GM23338 (cell line): ENCODE data around the gene TLR9. TPM values are rescaled to one million over a fixed set of nuclear protein-coding genes. Genes with fewer than 3 reads are reported as not detected.

Source experiments
- ATAC-seq: fragments of 200-7000 bp; cut with Tn5 transposase; 3 replicates; pipeline ENCODE4 v1.9.1; 2020
- DNase-seq: peaks from one replicate; pipeline ENCODE4 v3.0.0-alpha.2; 2015; ENCODE audit warnings: low spot score
- H2AFZ ChIP-seq: fragments of 200-600 bp; sonication (generic); 2 replicates; pipeline ENCODE4 v1.8.0; 2016; ENCODE audit warnings: antibody characterized with exemption, mild to moderate bottlenecking, moderate library complexity
- H3F3A ChIP-seq: fragments of 200-600 bp; sonication (generic); replicated peaks from 2 replicates; pipeline ENCODE4 v1.8.0; 2017; ENCODE audit warnings: antibody characterized with exemption, mixed run types, low read depth
- H3K27ac ChIP-seq: fragments of 200-600 bp; sonication (generic); 2 replicates; pipeline ENCODE4 v1.6.1; 2016; ENCODE audit warnings: low read depth
- H3K27me3 ChIP-seq: fragments of 200-600 bp; sonication (generic); 2 replicates; pipeline ENCODE4 v1.8.0; 2016; ENCODE audit warnings: mild to moderate bottlenecking, mixed run types, moderate library complexity; ENCODE audit not compliant: insufficient read depth
- H3K36me3 ChIP-seq: fragments of 200-600 bp; sonication (generic); 2 replicates; pipeline ENCODE4 v1.8.0; 2016; ENCODE audit warnings: mild to moderate bottlenecking; ENCODE audit not compliant: insufficient read depth
- H3K4me1 ChIP-seq: fragments of 200-600 bp; sonication (generic); 2 replicates; pipeline ENCODE4 v1.8.0; 2016; ENCODE audit warnings: mild to moderate bottlenecking, moderate library complexity; ENCODE audit not compliant: insufficient read depth
- H3K4me2 ChIP-seq: fragments of 200-600 bp; sonication (generic); 2 replicates; pipeline ENCODE4 v1.7.1; 2017; ENCODE audit warnings: mixed run types
- H3K4me3 ChIP-seq: fragments of 200-600 bp; sonication (generic); 2 replicates; pipeline ENCODE4 v1.6.1; 2016; ENCODE audit warnings: mixed run types
- H3K79me2 ChIP-seq: fragments of 200-600 bp; sonication (generic); replicated peaks from 2 replicates; pipeline ENCODE4 v1.8.0; 2017; ENCODE audit warnings: mild to moderate bottlenecking; ENCODE audit not compliant: insufficient read depth
- H3K9me2 ChIP-seq: fragments of 200-600 bp; sonication (generic); 2 replicates; pipeline ENCODE4 v1.8.0; 2017; ENCODE audit not compliant: insufficient read depth
- H4K20me1 ChIP-seq: fragments of 200-600 bp; sonication (generic); replicated peaks from 2 replicates; pipeline ENCODE4 v1.8.0; 2017; ENCODE audit warnings: mild to moderate bottlenecking; ENCODE audit not compliant: insufficient read depth
- H3K27ac Mint-ChIP-seq: 2 replicates; pipeline ENCODE4 v1.8.0; 2020; ENCODE audit warnings: inconsistent platforms, mild to moderate bottlenecking, moderate library complexity, mixed read lengths
- H3K27me3 Mint-ChIP-seq: 3 replicates; pipeline ENCODE4 v1.8.0; 2022; ENCODE audit warnings: low read depth, mild to moderate bottlenecking, moderate library complexity, mixed read lengths, inconsistent platforms; ENCODE audit not compliant: insufficient read depth, poor library complexity
- H3K36me3 Mint-ChIP-seq: 3 replicates; pipeline ENCODE4 v1.8.0; 2021; ENCODE audit warnings: low read depth, mild to moderate bottlenecking, inconsistent platforms, moderate library complexity, mixed read lengths
- H3K4me1 Mint-ChIP-seq: 3 replicates; pipeline ENCODE4 v1.8.0; 2020; ENCODE audit warnings: mild to moderate bottlenecking, inconsistent platforms, mixed read lengths
- H3K4me3 Mint-ChIP-seq: 3 replicates; pipeline ENCODE4 v1.8.0; 2021; ENCODE audit warnings: moderate library complexity, mild to moderate bottlenecking, inconsistent platforms, mixed read lengths
- H3K9me3 Mint-ChIP-seq: 3 replicates; pipeline ENCODE4 v1.8.0; 2020; ENCODE audit warnings: moderate library complexity, mild to moderate bottlenecking, inconsistent platforms, mixed read lengths
- ETS1 ChIP-seq: IDR thresholded peaks from 2 replicates; pipeline ENCODE4 v1.6.1; 2016; ENCODE audit warnings: antibody characterized with exemption
- EZH2phosphoT487 ChIP-seq: fragments of 200-600 bp; sonication (generic); IDR thresholded peaks from one replicate; pipeline ENCODE4 v1.8.1; 2018; ENCODE audit warnings: antibody characterized with exemption; ENCODE audit not compliant: unreplicated experiment
- JUNB ChIP-seq: IDR thresholded peaks from one replicate; pipeline ENCODE4 v1.6.1; 2016; ENCODE audit warnings: antibody characterized with exemption; ENCODE audit not compliant: unreplicated experiment
- NANOG ChIP-seq: IDR thresholded peaks from 2 replicates; pipeline ENCODE4 v1.6.1; 2016; ENCODE audit warnings: antibody characterized with exemption, borderline replicate concordance
- POLR2AphosphoS5 ChIP-seq: IDR thresholded peaks from 2 replicates; pipeline ENCODE4 v1.6.1; 2016; ENCODE audit warnings: antibody characterized with exemption, low read depth
- STAT1 ChIP-seq: IDR thresholded peaks from one replicate; pipeline ENCODE4 v1.6.1; 2016; ENCODE audit warnings: antibody characterized with exemption; ENCODE audit not compliant: unreplicated experiment
- ZNF114 ChIP-seq: fragments of 250-450 bp; sonication (Bioruptor Pico); IDR thresholded peaks from 2 replicates; pipeline ENCODE4 v1.5.0; 2020; ENCODE audit warnings: mild to moderate bottlenecking, moderate library complexity
- ZNF331 ChIP-seq: fragments of 250-450 bp; sonication (Bioruptor Pico); IDR thresholded peaks from 2 replicates; pipeline ENCODE4 v1.5.0; 2020; ENCODE audit warnings: low read depth, mild to moderate bottlenecking, moderate library complexity
- polyA plus RNA-seq: library from polyadenylated mRNA; unstranded; fragments of >200 nt; fragmentation: Nextera tagmentation; extraction: Ambion mirVana; gene quantifications from 2 replicates; pipeline ENCODE4 v1.2.1, GENCODE V29; 2016
- total RNA-seq: library from RNA; depleted of rRNA; stranded (reverse); fragments of >200 nt; shearing (Covaris generic); gene quantifications from 2 replicates; pipeline ENCODE4 v1.2.3, GENCODE V29; 2014
- TF ChIP-seq, protein P1 (sequence below), 2 experiments: fragments of 200-600 bp in 1 of 2; sonication (generic) in 1 of 2; conservative IDR thresholded peaks; 2 replicates each; pipeline versions ENCODE4 v1.5.1 to v1.6.1; 2016 to 2017; ENCODE audit warnings: antibody characterized with exemption in 2 of 2, low read depth in 2 of 2, mild to moderate bottlenecking in 2 of 2, moderate library complexity in 1 of 2
- TF ChIP-seq, protein P2 (sequence below): fragments of 250-450 bp; sonication (Bioruptor Pico); IDR thresholded peaks from 2 replicates; pipeline ENCODE4 v1.5.0; 2020; ENCODE audit warnings: mild to moderate bottlenecking, moderate library complexity

Gene TLR9
- total and polyA plus RNA-seq, 2 experiments from 2014 or later, result not detected

DNA sequence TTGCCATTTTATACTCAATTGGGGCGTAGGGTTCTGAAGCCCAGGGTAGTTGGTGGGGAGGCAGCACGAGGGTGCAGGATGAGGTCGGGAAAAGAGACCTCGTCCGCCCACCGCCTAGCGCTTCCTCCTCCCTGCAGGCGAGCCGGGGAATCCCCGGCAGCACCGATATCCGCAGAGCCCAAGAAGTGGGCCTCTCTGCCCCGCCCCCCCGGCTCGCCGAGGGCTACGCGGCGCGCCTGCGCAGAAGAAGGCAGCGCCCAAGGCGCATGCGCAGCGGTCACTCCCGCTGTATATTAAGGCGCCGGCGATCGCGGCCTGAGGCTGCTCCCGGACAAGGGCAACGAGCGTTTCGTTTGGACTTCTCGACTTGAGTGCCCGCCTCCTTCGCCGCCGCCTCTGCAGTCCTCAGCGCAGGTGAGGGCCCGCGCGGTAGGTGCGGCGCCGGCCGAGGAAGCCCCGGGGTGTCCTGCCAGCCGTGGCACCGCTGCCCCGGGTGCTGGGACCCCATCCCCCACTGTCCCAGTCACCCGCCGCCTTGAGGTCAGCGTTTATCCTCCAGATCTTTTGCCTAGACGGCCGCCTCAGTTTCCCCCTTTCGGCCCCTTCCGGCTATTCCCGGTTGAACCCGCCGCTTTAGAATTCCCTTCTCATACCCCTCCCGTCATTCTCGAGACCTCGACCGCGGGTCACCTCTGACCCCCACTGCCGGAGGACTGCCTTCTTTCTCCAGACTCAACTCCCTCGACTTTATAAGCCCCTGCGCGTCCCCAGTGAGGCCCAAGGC, 27.4 kb downstream of the TLR9 start, which contains the start of gene ALAS1:
Gene ALAS1, plus strand, starts transcription at position 319 of the 784 bp plus-strand sequence. CDS start 1,082 bp downstream, outside the sequence.
- H3K4me3 ChIP-seq, result peak within 1 kb of the TSS; percentile 95
- Mint-ChIP-seq H3K27me3 (peaks cover 14% of the 10 kb centered on the region), H3K4me1 (peaks cover 14% of the 10 kb centered on the region), H3K27ac (peak within 1 kb of the TSS; percentile 86), H3K36me3 (peaks cover 28% of the 10 kb centered on the region), H3K4me3 (peak within 1 kb of the TSS; percentile 98), H3K9me3 (peaks cover 4% of the 10 kb centered on the region; the same call in 1 of the 3 replicates)
- peaks cover 9% of the 10 kb centered on the region; the same call in 1 of the 2 replicates for H3F3A ChIP-seq
- H3K27ac ChIP-seq, result peak within 1 kb of the TSS; percentile 86; the same call in 1 of the 2 replicates
- peak within 1 kb of the TSS; percentile 100 for H3K4me2 ChIP-seq
- H3K79me2 ChIP-seq, result peaks cover 12% of the 10 kb centered on the region
- peaks cover 10% of the 10 kb centered on the region for H3K4me1 ChIP-seq
- no peaks in the 10 kb centered on the region for H3K27me3 ChIP-seq
- DNase-seq (peak; percentile 94), ATAC-seq (peak; percentile 96)
- H3K9me2 ChIP-seq, result no peaks in the 10 kb centered on the region
- no peak for TF ChIP-seq ETS1
- peak; percentile 87 for TF ChIP-seq POLR2AphosphoS5
- TF ChIP-seq NANOG, result no peak
- TF ChIP-seq EZH2phosphoT487, result no peak
- no peak for TF ChIP-seq STAT1
- TF ChIP-seq ZNF114 (CRISPR knock-in tag), result no peak
- TF ChIP-seq, protein P1, sequence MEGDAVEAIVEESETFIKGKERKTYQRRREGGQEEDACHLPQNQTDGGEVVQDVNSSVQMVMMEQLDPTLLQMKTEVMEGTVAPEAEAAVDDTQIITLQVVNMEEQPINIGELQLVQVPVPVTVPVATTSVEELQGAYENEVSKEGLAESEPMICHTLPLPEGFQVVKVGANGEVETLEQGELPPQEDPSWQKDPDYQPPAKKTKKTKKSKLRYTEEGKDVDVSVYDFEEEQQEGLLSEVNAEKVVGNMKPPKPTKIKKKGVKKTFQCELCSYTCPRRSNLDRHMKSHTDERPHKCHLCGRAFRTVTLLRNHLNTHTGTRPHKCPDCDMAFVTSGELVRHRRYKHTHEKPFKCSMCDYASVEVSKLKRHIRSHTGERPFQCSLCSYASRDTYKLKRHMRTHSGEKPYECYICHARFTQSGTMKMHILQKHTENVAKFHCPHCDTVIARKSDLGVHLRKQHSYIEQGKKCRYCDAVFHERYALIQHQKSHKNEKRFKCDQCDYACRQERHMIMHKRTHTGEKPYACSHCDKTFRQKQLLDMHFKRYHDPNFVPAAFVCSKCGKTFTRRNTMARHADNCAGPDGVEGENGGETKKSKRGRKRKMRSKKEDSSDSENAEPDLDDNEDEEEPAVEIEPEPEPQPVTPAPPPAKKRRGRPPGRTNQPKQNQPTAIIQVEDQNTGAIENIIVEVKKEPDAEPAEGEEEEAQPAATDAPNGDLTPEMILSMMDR (conservative IDR thresholded peaks at IDR 0.05; ENCODE audit: low read depth in 2 of 2), result no peak
- H3K36me3 ChIP-seq, result peaks cover 37% of the 10 kb centered on the region
- peaks cover 10% of the 10 kb centered on the region; the same call in 1 of the 2 replicates for H4K20me1 ChIP-seq
- peak within 1 kb of the TSS; percentile 99 for H2AFZ ChIP-seq

- TF ChIP-seq ZNF331 (CRISPR knock-in tag) (no peak), STAT1 (no peak), ZNF114 (CRISPR knock-in tag) (no peak), JUNB (no peak), POLR2AphosphoS5 (no peak), NANOG (no peak), EZH2phosphoT487 (no peak)
- TF ChIP-seq, protein P2, sequence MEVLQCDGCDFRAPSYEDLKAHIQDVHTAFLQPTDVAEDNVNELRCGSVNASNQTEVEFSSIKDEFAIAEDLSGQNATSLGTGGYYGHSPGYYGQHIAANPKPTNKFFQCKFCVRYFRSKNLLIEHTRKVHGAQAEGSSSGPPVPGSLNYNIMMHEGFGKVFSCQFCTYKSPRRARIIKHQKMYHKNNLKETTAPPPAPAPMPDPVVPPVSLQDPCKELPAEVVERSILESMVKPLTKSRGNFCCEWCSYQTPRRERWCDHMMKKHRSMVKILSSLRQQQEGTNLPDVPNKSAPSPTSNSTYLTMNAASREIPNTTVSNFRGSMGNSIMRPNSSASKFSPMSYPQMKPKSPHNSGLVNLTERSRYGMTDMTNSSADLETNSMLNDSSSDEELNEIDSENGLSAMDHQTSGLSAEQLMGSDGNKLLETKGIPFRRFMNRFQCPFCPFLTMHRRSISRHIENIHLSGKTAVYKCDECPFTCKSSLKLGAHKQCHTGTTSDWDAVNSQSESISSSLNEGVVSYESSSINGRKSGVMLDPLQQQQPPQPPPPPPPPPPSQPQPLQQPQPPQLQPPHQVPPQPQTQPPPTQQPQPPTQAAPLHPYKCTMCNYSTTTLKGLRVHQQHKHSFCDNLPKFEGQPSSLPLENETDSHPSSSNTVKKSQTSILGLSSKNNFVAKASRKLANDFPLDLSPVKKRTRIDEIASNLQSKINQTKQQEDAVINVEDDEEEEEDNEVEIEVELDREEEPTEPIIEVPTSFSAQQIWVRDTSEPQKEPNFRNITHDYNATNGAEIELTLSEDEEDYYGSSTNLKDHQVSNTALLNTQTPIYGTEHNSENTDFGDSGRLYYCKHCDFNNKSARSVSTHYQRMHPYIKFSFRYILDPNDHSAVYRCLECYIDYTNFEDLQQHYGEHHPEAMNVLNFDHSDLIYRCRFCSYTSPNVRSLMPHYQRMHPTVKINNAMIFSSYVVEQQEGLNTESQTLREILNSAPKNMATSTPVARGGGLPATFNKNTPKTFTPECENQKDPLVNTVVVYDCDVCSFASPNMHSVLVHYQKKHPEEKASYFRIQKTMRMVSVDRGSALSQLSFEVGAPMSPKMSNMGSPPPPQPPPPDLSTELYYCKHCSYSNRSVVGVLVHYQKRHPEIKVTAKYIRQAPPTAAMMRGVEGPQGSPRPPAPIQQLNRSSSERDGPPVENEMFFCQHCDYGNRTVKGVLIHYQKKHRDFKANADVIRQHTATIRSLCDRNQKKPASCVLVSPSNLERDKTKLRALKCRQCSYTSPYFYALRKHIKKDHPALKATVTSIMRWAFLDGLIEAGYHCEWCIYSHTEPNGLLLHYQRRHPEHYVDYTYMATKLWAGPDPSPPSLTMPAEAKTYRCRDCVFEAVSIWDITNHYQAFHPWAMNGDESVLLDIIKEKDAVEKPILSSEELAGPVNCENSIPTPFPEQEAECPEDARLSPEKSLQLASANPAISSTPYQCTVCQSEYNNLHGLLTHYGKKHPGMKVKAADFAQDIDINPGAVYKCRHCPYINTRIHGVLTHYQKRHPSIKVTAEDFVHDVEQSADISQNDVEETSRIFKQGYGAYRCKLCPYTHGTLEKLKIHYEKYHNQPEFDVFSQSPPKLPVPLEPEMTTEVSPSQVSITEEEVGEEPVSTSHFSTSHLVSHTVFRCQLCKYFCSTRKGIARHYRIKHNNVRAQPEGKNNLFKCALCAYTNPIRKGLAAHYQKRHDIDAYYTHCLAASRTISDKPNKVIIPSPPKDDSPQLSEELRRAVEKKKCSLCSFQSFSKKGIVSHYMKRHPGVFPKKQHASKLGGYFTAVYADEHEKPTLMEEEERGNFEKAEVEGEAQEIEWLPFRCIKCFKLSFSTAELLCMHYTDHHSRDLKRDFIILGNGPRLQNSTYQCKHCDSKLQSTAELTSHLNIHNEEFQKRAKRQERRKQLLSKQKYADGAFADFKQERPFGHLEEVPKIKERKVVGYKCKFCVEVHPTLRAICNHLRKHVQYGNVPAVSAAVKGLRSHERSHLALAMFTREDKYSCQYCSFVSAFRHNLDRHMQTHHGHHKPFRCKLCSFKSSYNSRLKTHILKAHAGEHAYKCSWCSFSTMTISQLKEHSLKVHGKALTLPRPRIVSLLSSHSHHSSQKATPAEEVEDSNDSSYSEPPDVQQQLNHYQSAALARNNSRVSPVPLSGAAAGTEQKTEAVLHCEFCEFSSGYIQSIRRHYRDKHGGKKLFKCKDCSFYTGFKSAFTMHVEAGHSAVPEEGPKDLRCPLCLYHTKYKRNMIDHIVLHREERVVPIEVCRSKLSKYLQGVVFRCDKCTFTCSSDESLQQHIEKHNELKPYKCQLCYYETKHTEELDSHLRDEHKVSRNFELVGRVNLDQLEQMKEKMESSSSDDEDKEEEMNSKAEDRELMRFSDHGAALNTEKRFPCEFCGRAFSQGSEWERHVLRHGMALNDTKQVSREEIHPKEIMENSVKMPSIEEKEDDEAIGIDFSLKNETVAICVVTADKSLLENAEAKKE, result no peak
- Mint-ChIP-seq H3K36me3 (peaks cover 24% of the 10 kb centered on the region), H3K4me3 (peak overlapping the region; percentile 98), H3K9me3 (peaks cover 4% of the 10 kb centered on the region; the same call in 1 of the 3 replicates), H3K4me1 (peaks cover 14% of the 10 kb centered on the region), H3K27ac (no peak overlapping the region; the same call in 1 of the 2 replicates), H3K27me3 (peaks cover 17% of the 10 kb centered on the region)
- no peak for DNase-seq
- H3K4me2 ChIP-seq, result peak overlapping the region; percentile 100
- peaks cover 10% of the 10 kb centered on the region for H3K4me1 ChIP-seq
- H4K20me1 ChIP-seq, result peaks cover 10% of the 10 kb centered on the region; the same call in 1 of the 2 replicates
- H3K27me3 ChIP-seq, result no peaks in the 10 kb centered on the region
- peak overlapping the region; percentile 86; the same call in 1 of the 2 replicates for H3K27ac ChIP-seq
- H3K79me2 ChIP-seq, result peaks cover 12% of the 10 kb centered on the region
- H2AFZ ChIP-seq, result peak overlapping the region; percentile 99
- no peaks in the 10 kb centered on the region for H3K9me2 ChIP-seq
- peaks cover 9% of the 10 kb centered on the region; the same call in 1 of the 2 replicates for H3F3A ChIP-seq
- peak; percentile 39 for ATAC-seq
- peak overlapping the region; percentile 95 for H3K4me3 ChIP-seq
- peaks cover 31% of the 10 kb centered on the region for H3K36me3 ChIP-seq
Observed at GRCh38 chr3:52197499-52197841, 28.0 kb downstream of the TLR9 start.
